ENCODE results near the gene MAP1S. TPM values are rescaled to one million over a fixed set of nuclear protein-coding genes. Genes with fewer than 3 reads are reported as not detected.

MAP1S gene
- total and polyA plus RNA-seq, 2 of the 8 experiments (the other 6 are each of a cell fraction or from before 2014, with no cell fraction given) = 66.7 to 115 TPM

- TF ChIP-seq CHD7 (IDR thresholded peaks at IDR 0.05; ENCODE audit: insufficient replicate concordance, low read length) = no peak
- no peak for TF ChIP-seq RNF2 (IDR thresholded peaks at IDR 0.05; ENCODE audit: borderline replicate concordance, low read depth, low read length, missing control alignments, poor library complexity, severe bottlenecking)
- no peak for TF ChIP-seq POLR2A (IDR thresholded peaks at IDR 0.05; ENCODE audit: control extremely low read depth in 1 of 2, low read depth in 2 of 2, low read length in 2 of 2)
Measured at GRCh38 chr19:17721111-17721628, 1.9 kb downstream of the MAP1S start (continued).
